Spleen (tissue), 7 donors: ENCODE results near the gene ARG1.
"Not testable (repeated sequence)": the region's sequence is repeated elsewhere in the genome, so short reads cannot be mapped to it uniquely, and the experiment has no call there.

Experiments used
- POLR2A ChIP-seq, 3 donors: fragments of 450-650 bp; IDR thresholded peaks; one replicate each; pipeline ENCODE4 v1.5.1; 2017; ENCODE audit warnings: antibody characterized with exemption in 3 of 3, mild to moderate bottlenecking in 1 of 3
- TF ChIP-seq, protein P1 (sequence below), 11 experiments: fragments of 200-600 bp in 7 of 11; fragments of 450-650 bp in 4 of 11; sonication (generic) in 4 of 11; IDR thresholded peaks in 8 of 11; conservative IDR thresholded peaks in 3 of 11; 1 replicate in 7 of 11; 2 replicates in 4 of 11; pipeline versions ENCODE4 v1.4.0 to v1.8.0; 2016 to 2021; ENCODE audit warnings: antibody characterized with exemption in 11 of 11, inconsistent platforms in 4 of 11, mild to moderate bottlenecking in 1 of 11
- donor health status: DM: no; HTN: no; CAD: no; lungs with moderate emphysema.
- donor health status: DM: no; HTN: no; CAD: no.
- donor health status: DM: no; HTN: no; CAD: no.

DNA sequence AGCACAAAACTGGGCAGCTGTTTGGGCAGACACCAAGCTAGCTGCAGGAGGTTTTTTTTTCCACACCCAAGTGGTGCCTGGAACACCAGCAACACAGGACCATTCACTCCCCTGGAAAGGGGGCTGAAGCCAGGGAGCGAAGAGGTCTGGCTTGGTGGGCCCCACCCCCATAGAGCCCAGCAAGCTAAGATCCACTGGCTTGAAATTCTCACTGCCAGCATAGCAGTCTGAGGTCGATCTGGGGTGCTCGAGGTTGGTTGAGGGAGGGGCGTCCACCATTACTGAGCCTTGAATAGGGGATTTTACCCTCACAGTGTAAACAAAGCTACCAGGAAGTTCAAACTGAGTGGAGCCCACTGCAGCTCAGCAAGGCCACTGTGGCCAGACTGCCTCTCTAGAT lies 34.4 kb upstream of the ARG1 start:
- not testable (repeated sequence) for TF ChIP-seq POLR2A (IDR thresholded peaks at IDR 0.05)
- TF ChIP-seq, protein P1, sequence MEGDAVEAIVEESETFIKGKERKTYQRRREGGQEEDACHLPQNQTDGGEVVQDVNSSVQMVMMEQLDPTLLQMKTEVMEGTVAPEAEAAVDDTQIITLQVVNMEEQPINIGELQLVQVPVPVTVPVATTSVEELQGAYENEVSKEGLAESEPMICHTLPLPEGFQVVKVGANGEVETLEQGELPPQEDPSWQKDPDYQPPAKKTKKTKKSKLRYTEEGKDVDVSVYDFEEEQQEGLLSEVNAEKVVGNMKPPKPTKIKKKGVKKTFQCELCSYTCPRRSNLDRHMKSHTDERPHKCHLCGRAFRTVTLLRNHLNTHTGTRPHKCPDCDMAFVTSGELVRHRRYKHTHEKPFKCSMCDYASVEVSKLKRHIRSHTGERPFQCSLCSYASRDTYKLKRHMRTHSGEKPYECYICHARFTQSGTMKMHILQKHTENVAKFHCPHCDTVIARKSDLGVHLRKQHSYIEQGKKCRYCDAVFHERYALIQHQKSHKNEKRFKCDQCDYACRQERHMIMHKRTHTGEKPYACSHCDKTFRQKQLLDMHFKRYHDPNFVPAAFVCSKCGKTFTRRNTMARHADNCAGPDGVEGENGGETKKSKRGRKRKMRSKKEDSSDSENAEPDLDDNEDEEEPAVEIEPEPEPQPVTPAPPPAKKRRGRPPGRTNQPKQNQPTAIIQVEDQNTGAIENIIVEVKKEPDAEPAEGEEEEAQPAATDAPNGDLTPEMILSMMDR (IDR thresholded peaks at IDR 0.05 in 8 of 11, conservative IDR thresholded peaks at IDR 0.05 in 3 of 11): not testable (repeated sequence)
